DOHH2 (cell line): ENCODE data around the gene IKZF2.

Experiments
- H3F3A ChIP-seq: fragments of 200-600 bp; sonication (generic), shearing (Covaris generic); 2 replicates; pipeline ENCODE4 v1.6.0; 2016; ENCODE audit warnings: antibody characterized with exemption, mild to moderate bottlenecking; ENCODE audit not compliant: control insufficient read depth, insufficient read depth
- H3K27ac ChIP-seq: fragments of 200-600 bp; sonication (generic); 2 replicates; pipeline ENCODE4 v1.5.1; 2014; ENCODE audit warnings: low read depth, mild to moderate bottlenecking, low read length, moderate library complexity
- H3K27me3 ChIP-seq: fragments of 200-600 bp; sonication (generic); 2 replicates; pipeline ENCODE4 v1.6.1; 2014; ENCODE audit warnings: mild to moderate bottlenecking, low read length, mixed read lengths; ENCODE audit not compliant: control insufficient read depth
- H3K36me3 ChIP-seq: fragments of 200-600 bp; sonication (generic); 2 replicates; pipeline ENCODE4 v1.6.1; 2014; ENCODE audit warnings: mild to moderate bottlenecking, low read length, moderate library complexity, mixed read lengths; ENCODE audit not compliant: control insufficient read depth
- H3K4me1 ChIP-seq: fragments of 200-600 bp; sonication (generic); 2 replicates; pipeline ENCODE4 v1.6.1; 2014; ENCODE audit warnings: mild to moderate bottlenecking, low read length, mixed read lengths; ENCODE audit not compliant: control insufficient read depth
- H3K4me2 ChIP-seq: fragments of 200-600 bp; sonication (generic); 2 replicates; pipeline ENCODE4 v1.6.0; 2014; ENCODE audit warnings: mild to moderate bottlenecking, low read length, moderate library complexity
- H3K4me3 ChIP-seq: fragments of 200-600 bp; sonication (generic); 2 replicates; pipeline ENCODE4 v1.5.1; 2014; ENCODE audit warnings: mild to moderate bottlenecking, low read length, mixed read lengths
- H3K79me2 ChIP-seq: fragments of 200-600 bp; sonication (generic); 2 replicates; pipeline ENCODE4 v1.6.1; 2014; ENCODE audit warnings: mild to moderate bottlenecking, low read length, mixed read lengths; ENCODE audit not compliant: control insufficient read depth
- H3K9me2 ChIP-seq: fragments of 200-600 bp; sonication (generic); replicated peaks from 2 replicates; pipeline ENCODE4 v1.6.1; 2014; ENCODE audit warnings: mild to moderate bottlenecking, low read length, mixed read lengths; ENCODE audit not compliant: control insufficient read depth
- H3K9me3 ChIP-seq: fragments of 200-600 bp; sonication (generic); 2 replicates; pipeline ENCODE4 v1.6.1; 2014; ENCODE audit warnings: antibody characterized with exemption, low read length, mixed read lengths; ENCODE audit not compliant: control insufficient read depth, insufficient read depth
- H4K20me1 ChIP-seq: fragments of 200-600 bp; sonication (generic); 2 replicates; pipeline ENCODE4 v1.6.0; 2014; ENCODE audit warnings: low read depth, mild to moderate bottlenecking, antibody characterized with exemption, low read length, moderate library complexity; ENCODE audit not compliant: control insufficient read depth, insufficient read depth
- EZH2phosphoT487 ChIP-seq: fragments of 200-600 bp; sonication (generic); IDR thresholded peaks from 2 replicates; pipeline ENCODE4 v1.6.1; 2017; ENCODE audit warnings: borderline replicate concordance, mild to moderate bottlenecking, antibody characterized with exemption, low read length, moderate library complexity, mixed read lengths
- TF ChIP-seq, protein P1 (sequence below): fragments of 200-600 bp; sonication (generic); IDR thresholded peaks from one replicate; pipeline ENCODE4 v1.5.1; 2014; ENCODE audit warnings: antibody characterized with exemption, mild to moderate bottlenecking, low read depth, low read length; ENCODE audit not compliant: poor library complexity, severe bottlenecking

Gene IKZF2

DNA sequence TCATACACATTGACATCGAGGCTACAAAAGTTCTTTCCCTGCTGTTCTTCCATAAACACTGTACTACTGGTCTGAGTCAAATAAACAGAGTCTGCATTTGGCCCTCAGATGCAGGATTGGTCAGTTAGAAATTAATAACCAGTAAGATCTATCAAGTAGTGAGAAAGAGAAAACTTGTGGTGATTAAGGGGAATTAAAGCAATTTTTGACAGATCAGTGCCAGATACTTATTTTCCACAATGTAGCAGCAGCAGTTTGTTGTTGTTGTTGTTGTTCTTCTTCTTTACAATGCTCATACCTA, 85.0 kb downstream of the IKZF2 start:
- Histone ChIP-seq H3K4me2 (peak overlapping the region; percentile 47), H3K9me2 (no peaks in the 10 kb centered on the region), H3K27me3 (no peaks in the 10 kb centered on the region), H3K4me3 (peak overlapping the region; percentile 21; the same call in 1 of the 2 replicates), H3K4me1 (peaks cover 26% of the 10 kb centered on the region), H3F3A (no peaks in the 10 kb centered on the region), H3K9me3 (no peaks in the 10 kb centered on the region), H3K27ac (no peak overlapping the region), H3K79me2 (peaks cover 14% of the 10 kb centered on the region), H3K36me3 (no peaks in the 10 kb centered on the region), H4K20me1 (no peaks in the 10 kb centered on the region)
- no peak for TF ChIP-seq EZH2phosphoT487
- TF ChIP-seq, protein P1, sequence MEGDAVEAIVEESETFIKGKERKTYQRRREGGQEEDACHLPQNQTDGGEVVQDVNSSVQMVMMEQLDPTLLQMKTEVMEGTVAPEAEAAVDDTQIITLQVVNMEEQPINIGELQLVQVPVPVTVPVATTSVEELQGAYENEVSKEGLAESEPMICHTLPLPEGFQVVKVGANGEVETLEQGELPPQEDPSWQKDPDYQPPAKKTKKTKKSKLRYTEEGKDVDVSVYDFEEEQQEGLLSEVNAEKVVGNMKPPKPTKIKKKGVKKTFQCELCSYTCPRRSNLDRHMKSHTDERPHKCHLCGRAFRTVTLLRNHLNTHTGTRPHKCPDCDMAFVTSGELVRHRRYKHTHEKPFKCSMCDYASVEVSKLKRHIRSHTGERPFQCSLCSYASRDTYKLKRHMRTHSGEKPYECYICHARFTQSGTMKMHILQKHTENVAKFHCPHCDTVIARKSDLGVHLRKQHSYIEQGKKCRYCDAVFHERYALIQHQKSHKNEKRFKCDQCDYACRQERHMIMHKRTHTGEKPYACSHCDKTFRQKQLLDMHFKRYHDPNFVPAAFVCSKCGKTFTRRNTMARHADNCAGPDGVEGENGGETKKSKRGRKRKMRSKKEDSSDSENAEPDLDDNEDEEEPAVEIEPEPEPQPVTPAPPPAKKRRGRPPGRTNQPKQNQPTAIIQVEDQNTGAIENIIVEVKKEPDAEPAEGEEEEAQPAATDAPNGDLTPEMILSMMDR: no peak

DNA sequence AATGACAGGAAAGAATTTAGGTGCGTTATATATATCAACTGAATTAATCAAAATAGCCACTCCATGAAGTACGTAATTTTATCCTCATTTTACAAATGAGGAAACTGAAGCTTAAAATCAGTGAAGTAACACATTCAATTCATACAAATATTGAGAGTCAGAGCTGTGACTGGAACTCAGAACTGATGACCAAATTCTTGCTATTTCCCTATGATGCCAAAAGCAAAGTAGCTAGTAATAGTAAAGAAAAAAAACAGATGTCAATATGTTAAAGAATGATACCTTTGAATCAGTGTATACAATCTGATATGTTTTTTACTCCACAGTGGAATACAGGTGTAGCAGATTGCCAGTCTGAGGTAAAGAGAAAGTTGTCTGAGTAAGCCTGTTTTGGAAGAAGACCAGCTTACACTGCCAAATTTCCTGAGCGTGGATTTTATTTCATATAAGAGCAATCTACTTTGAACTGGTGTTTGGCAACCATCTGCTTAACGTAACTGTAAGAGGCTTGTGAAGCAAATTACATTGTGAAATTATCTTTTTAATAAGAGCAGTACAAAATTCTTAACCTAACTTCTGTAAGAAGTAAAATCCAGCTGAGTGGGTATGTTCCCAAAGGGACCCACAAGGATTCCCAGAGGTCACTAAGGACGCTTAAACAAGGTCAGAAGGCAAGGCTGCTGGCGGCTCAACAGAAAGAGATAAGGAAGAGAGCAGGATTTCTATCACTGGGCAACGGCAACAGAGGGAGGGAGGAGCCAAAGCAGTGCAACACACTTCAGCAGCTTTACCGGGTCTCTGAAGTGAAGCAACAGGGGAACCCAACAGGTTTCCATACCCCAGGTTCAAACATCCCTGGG, 85.6 kb downstream of the IKZF2 start:
- H3K4me3 ChIP-seq: peak overlapping the region; percentile 21; the same call in 1 of the 2 replicates
- H3K4me1 ChIP-seq: peaks cover 26% of the 10 kb centered on the region
- peak overlapping the region; percentile 47 for H3K4me2 ChIP-seq
- H3F3A ChIP-seq: no peaks in the 10 kb centered on the region
- H3K79me2 ChIP-seq: peaks cover 14% of the 10 kb centered on the region
- no peaks in the 10 kb centered on the region for H4K20me1 ChIP-seq
- no peaks in the 10 kb centered on the region for H3K9me3 ChIP-seq
- H3K27ac ChIP-seq: no peak overlapping the region
- TF ChIP-seq, protein P1: no peak
- no peak for TF ChIP-seq EZH2phosphoT487
- H3K27me3 ChIP-seq: no peaks in the 10 kb centered on the region
- no peaks in the 10 kb centered on the region for H3K9me2 ChIP-seq
- no peaks in the 10 kb centered on the region for H3K36me3 ChIP-seq

DNA sequence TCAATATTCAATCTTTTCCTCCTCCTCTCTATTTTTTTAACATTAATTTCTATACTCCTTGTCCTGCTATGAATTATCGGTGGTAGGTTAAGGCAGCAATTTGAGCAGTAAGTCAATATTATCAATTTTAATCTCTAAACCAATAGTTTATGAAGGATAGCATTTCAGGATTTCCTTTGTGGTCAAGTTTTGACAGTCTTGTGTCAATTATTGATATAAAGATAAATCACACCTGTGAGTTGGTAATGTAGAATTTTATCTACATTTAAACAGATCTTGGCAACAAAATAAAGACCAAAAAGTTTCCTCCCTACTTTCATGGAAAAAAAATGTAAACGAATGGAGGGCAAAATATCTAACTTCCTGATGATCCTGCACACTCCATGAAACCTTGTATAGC, 87.3 kb downstream of the IKZF2 start:
- H3K27ac ChIP-seq: no peak overlapping the region
- TF ChIP-seq, protein P1: no peak
- TF ChIP-seq EZH2phosphoT487: no peak
- H3K27me3 ChIP-seq: no peaks in the 10 kb centered on the region
- no peaks in the 10 kb centered on the region for H3K9me3 ChIP-seq
- H3K4me1 ChIP-seq: peaks cover 19% of the 10 kb centered on the region
- no peaks in the 10 kb centered on the region for H3K36me3 ChIP-seq
- no peaks in the 10 kb centered on the region for H3F3A ChIP-seq
- no peaks in the 10 kb centered on the region for H4K20me1 ChIP-seq
- no peak overlapping the region for H3K4me3 ChIP-seq
- H3K9me2 ChIP-seq: no peaks in the 10 kb centered on the region
- H3K4me2 ChIP-seq: no peak overlapping the region
- H3K79me2 ChIP-seq: peaks cover 14% of the 10 kb centered on the region
